OCI-LY1 (cell line): ENCODE data around the gene CDK5RAP3.
A peak's percentile ranks its signal among the peaks of the same experiment; 100 is the strongest.

ENCODE experiments used
- H2AFZ ChIP-seq: fragments of 200-600 bp; sonication (generic), shearing (Covaris generic); 2 replicates; pipeline ENCODE4 v1.6.0; 2014; ENCODE audit warnings: antibody characterized with exemption, mild to moderate bottlenecking, low read length
- H3F3A ChIP-seq: fragments of 200-600 bp; sonication (generic), shearing (Covaris generic); 2 replicates; pipeline ENCODE4 v1.6.0; 2014; ENCODE audit warnings: mild to moderate bottlenecking, antibody characterized with exemption, low read length, moderate library complexity; ENCODE audit not compliant: insufficient read depth
- H3K27ac ChIP-seq: fragments of 200-600 bp; sonication (generic); 2 replicates; pipeline ENCODE4 v1.5.1; 2014; ENCODE audit warnings: low read length, mixed run types, mild to moderate bottlenecking, low read depth; ENCODE audit not compliant: poor library complexity, severe bottlenecking
- H3K27me3 ChIP-seq: fragments of 200-600 bp; sonication (generic); 2 replicates; pipeline ENCODE4 v1.6.0; 2014; ENCODE audit warnings: antibody characterized with exemption, mild to moderate bottlenecking, low read length, moderate library complexity; ENCODE audit not compliant: insufficient read depth
- H3K36me3 ChIP-seq: fragments of 200-600 bp; sonication (generic); 2 replicates; pipeline ENCODE4 v1.6.1; 2014; ENCODE audit warnings: mild to moderate bottlenecking, antibody characterized with exemption, low read length, moderate library complexity, mixed read lengths; ENCODE audit not compliant: insufficient read depth
- H3K4me1 ChIP-seq: fragments of 200-600 bp; sonication (generic); 2 replicates; pipeline ENCODE4 v1.5.1; 2014; ENCODE audit warnings: mild to moderate bottlenecking, low read length, moderate library complexity; ENCODE audit not compliant: insufficient read depth, severe bottlenecking
- H3K4me2 ChIP-seq: fragments of 200-600 bp; sonication (generic), shearing (Covaris generic); 2 replicates; pipeline ENCODE4 v1.6.1; 2014; ENCODE audit warnings: low read length
- H3K4me3 ChIP-seq: fragments of 200-600 bp; sonication (generic); 2 replicates; pipeline ENCODE4 v1.5.1; 2014; ENCODE audit warnings: low read length, low read depth, mild to moderate bottlenecking, mixed read lengths; ENCODE audit not compliant: poor library complexity, severe bottlenecking
- H3K79me2 ChIP-seq: fragments of 200-600 bp; shearing (Covaris generic); 2 replicates; pipeline ENCODE4 v1.6.1; 2016; ENCODE audit warnings: mixed run types, low read length, mixed read lengths; ENCODE audit not compliant: insufficient read depth
- H3K9ac ChIP-seq: fragments of 200-600 bp; sonication (generic), shearing (Covaris generic); 2 replicates; pipeline ENCODE4 v1.6.1; 2014; ENCODE audit warnings: mild to moderate bottlenecking, low read length, mixed read lengths
- H3K9me2 ChIP-seq: fragments of 200-600 bp; sonication (generic), shearing (Covaris generic); 2 replicates; pipeline ENCODE4 v1.6.1; 2014; ENCODE audit warnings: low read depth, mild to moderate bottlenecking, low read length, mixed read lengths
- H3K9me3 ChIP-seq: fragments of 200-600 bp; shearing (Covaris generic); 2 replicates; pipeline ENCODE4 v1.6.1; 2014; ENCODE audit warnings: low read length, mixed read lengths
- H4K20me1 ChIP-seq: fragments of 200-600 bp; sonication (generic), shearing (Covaris generic); 2 replicates; pipeline ENCODE4 v1.6.0; 2016; ENCODE audit warnings: mild to moderate bottlenecking, low read length; ENCODE audit not compliant: insufficient read depth
- EZH2 ChIP-seq: fragments of 200-600 bp; sonication (generic), shearing (Covaris generic); IDR thresholded peaks from 2 replicates; pipeline ENCODE4 v1.8.0; 2017; ENCODE audit warnings: borderline replicate concordance, mixed run types, mild to moderate bottlenecking, antibody characterized with exemption, low read length, moderate library complexity, mixed read lengths
- TF ChIP-seq, protein P1 (sequence below): fragments of 200-600 bp; sonication (generic), shearing (Covaris generic); IDR thresholded peaks from 2 replicates; pipeline ENCODE4 v1.5.1; 2017; ENCODE audit warnings: mild to moderate bottlenecking, antibody characterized with exemption, low read length, moderate library complexity, mixed read lengths

The CDK5RAP3 gene

DNA sequence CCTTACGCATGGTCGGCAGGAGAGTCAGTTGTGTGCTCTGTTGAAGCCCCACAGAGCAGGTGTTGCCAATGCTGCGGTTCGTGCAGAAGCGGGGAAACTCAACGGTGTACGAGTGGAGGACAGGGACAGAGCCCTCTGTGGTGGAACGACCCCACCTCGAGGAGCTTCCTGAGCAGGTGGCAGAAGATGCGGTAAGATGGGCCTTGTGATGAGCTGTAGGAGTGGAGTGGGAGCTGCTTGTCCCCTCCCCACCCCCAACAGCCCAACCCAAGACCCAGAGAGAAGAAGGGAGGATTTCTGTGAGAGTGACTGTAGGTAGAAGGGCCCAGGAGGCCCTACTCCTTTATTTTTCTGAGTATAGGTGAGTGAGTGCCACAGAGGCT lies 4.9 kb downstream of the CDK5RAP3 start:
- Histone ChIP-seq H2AFZ (no peak overlapping the region), H3K36me3 (peaks cover 65% of the 10 kb centered on the region), H3K4me3 (no peak overlapping the region), H3K9me2 (no peaks in the 10 kb centered on the region), H3K27me3 (no peaks in the 10 kb centered on the region), H3K9ac (no peak overlapping the region), H3K9me3 (no peaks in the 10 kb centered on the region), H3F3A (no peaks in the 10 kb centered on the region), H4K20me1 (no peaks in the 10 kb centered on the region), H3K27ac (no peak overlapping the region), H3K79me2 (no peaks in the 10 kb centered on the region), H3K4me1 (peaks cover 15% of the 10 kb centered on the region), H3K4me2 (no peak overlapping the region)
- TF ChIP-seq EZH2: no peak
- TF ChIP-seq, protein P1, sequence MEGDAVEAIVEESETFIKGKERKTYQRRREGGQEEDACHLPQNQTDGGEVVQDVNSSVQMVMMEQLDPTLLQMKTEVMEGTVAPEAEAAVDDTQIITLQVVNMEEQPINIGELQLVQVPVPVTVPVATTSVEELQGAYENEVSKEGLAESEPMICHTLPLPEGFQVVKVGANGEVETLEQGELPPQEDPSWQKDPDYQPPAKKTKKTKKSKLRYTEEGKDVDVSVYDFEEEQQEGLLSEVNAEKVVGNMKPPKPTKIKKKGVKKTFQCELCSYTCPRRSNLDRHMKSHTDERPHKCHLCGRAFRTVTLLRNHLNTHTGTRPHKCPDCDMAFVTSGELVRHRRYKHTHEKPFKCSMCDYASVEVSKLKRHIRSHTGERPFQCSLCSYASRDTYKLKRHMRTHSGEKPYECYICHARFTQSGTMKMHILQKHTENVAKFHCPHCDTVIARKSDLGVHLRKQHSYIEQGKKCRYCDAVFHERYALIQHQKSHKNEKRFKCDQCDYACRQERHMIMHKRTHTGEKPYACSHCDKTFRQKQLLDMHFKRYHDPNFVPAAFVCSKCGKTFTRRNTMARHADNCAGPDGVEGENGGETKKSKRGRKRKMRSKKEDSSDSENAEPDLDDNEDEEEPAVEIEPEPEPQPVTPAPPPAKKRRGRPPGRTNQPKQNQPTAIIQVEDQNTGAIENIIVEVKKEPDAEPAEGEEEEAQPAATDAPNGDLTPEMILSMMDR: no peak

DNA sequence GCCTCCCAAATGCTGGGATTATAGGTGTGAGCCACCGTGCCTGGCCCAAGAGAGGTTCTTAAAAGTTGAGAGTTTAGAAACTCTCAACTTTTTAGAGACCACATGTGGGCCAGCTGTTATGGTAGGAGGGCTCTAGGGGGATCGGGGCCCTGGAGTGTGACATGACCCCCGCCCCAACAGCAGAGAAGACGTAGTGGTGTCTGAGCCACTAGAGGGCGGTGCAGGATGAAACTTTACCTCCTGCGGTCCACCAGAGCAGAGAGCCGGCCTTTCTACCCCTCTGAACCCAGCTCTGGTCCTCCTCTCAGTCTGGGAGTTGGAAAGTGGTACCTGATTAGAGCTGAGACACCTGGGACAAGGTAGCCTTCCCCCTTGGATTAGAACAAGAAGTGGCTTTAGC lies 7.4 kb downstream of the CDK5RAP3 start:
- peaks cover 89% of the 10 kb centered on the region for H3K36me3 ChIP-seq
- no peaks in the 10 kb centered on the region for H3K79me2 ChIP-seq
- no peaks in the 10 kb centered on the region for H3K4me1 ChIP-seq
- H3F3A ChIP-seq: no peaks in the 10 kb centered on the region
- TF ChIP-seq, protein P1: peak; percentile 74
- TF ChIP-seq EZH2: no peak
- H3K9me2 ChIP-seq: no peaks in the 10 kb centered on the region
- H3K9me3 ChIP-seq: no peaks in the 10 kb centered on the region
- H3K27me3 ChIP-seq: no peaks in the 10 kb centered on the region
- H2AFZ ChIP-seq: no peak overlapping the region
- no peaks in the 10 kb centered on the region for H4K20me1 ChIP-seq
- H3K4me2 ChIP-seq: no peak overlapping the region
- no peak overlapping the region for H3K4me3 ChIP-seq
- no peak overlapping the region for H3K9ac ChIP-seq
- no peak overlapping the region for H3K27ac ChIP-seq

DNA sequence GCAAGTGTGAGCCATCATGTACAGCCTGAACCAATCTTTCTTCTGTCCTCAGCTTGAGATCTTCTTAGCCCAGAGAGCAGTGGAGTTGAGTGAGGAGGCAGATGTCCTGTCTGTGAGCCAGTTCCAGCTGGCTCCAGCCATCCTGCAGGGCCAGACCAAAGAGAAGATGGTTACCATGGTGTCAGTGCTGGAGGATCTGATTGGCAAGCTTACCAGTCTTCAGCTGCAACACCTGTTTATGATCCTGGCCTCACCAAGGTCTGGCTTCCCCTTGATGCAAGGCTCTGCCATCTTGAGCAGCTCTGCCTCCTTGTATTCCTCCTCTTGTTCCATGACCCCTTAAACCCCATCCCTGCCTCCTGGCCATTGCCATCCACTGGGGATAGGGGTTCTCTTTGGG lies 9.6 kb downstream of the CDK5RAP3 start:
- no peak overlapping the region for H3K4me2 ChIP-seq

More for the DNA sequence above, 9.6 kb downstream of the CDK5RAP3 start:
- H3K4me1 ChIP-seq: no peaks in the 10 kb centered on the region
- no peaks in the 10 kb centered on the region for H3K9me2 ChIP-seq
- no peaks in the 10 kb centered on the region for H3K79me2 ChIP-seq
- peaks cover 82% of the 10 kb centered on the region for H3K36me3 ChIP-seq
- no peak overlapping the region for H2AFZ ChIP-seq
- H3K27ac ChIP-seq: no peak overlapping the region
- no peaks in the 10 kb centered on the region for H3K9me3 ChIP-seq
- no peak overlapping the region for H3K4me3 ChIP-seq
- no peaks in the 10 kb centered on the region for H3F3A ChIP-seq
- no peaks in the 10 kb centered on the region for H3K27me3 ChIP-seq
- H3K9ac ChIP-seq: no peak overlapping the region
- TF ChIP-seq EZH2: no peak
- TF ChIP-seq, protein P1: no peak
- H4K20me1 ChIP-seq: no peaks in the 10 kb centered on the region
